Measurements from ENCODE around the gene UBE2E3. TPM values are rescaled to one million over a fixed set of nuclear protein-coding genes. Genes with fewer than 3 reads are reported as not detected.

Gene UBE2E3
- total and polyA plus RNA-seq, 5 donors from 2014 or later, result 12.4 to 31.9 (median 24.6) TPM

DNA sequence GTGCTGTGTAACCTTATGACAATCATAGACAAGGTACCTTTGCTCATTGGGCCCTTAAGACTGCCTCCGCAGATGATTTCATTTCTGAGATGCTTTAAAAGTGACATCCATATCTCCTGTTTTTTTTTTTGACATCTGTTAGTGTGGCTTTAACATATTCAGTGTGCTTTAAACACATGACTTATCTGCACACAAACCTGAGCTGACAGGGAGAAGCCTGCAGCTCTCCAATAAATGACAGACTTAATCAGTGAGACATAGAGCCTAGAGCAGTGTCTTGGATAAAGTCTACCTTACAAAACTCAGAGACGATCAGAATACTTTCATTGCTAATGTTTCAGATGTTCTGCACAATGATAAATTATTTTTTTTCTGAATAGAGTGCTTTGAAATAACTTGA is 130.7 kb downstream of the UBE2E3 start:
- Histone ChIP-seq H3K27ac (ENCODE audit: insufficient read depth, low read length, poor library complexity, severe bottlenecking) (no peak overlapping the region), H3K36me3 (ENCODE audit: control insufficient read depth, insufficient read depth, low read length) (no peaks in the 10 kb centered on the region), H3K27me3 (ENCODE audit: control insufficient read depth, insufficient read depth, low read length) (no peaks in the 10 kb centered on the region), H3K9me3 (ENCODE audit: control insufficient read depth in 2 of 2, low read length in 2 of 2) (no peaks in the 10 kb centered on the region), H3K4me3 (ENCODE audit: low read depth, low read length) (no peak overlapping the region), H3K4me1 (ENCODE audit: control insufficient read depth, insufficient read depth, low read length, poor library complexity, severe bottlenecking) (peaks cover 17% of the 10 kb centered on the region)
- Mint-ChIP-seq H3K9me3 (no peaks in the 10 kb centered on the region), H3K27me3 (no peaks in the 10 kb centered on the region), H3K4me3 (no peak overlapping the region), H3K36me3 (no peaks in the 10 kb centered on the region), H3K4me1 (peaks cover 5 to 26% (median 16%) of the 10 kb centered on the region in 4 donors), H3K27ac (no peak overlapping the region)
- ATAC-seq (ENCODE audit: low read depth in 2 of 2) (no peak), DNase-seq (no peak)

DNA sequence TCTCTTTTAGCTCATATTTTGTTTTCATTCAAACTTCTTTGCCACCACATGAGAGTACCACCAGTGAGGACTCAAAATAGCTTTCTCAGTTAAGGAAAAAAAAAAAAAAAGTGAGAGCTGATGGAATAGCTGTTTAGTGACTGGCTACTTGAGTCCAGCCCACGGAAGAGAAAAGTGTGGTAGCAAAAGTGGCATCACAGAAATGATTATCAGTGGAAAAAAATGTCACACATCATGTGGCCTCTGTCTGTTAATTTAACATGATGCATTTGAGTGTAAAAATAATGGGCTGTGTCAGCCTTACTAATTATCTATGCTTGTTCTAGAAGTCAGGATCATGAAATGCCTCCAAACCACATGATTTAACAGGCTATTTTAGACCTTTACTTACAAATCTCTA is 132.5 kb downstream of the UBE2E3 start:
- Mint-ChIP-seq H3K4me3 (no peak overlapping the region), H3K4me1 (peaks cover 0 to 16% (median 9%) of the 10 kb centered on the region in 4 donors), H3K36me3 (no peaks in the 10 kb centered on the region), H3K9me3 (no peaks in the 10 kb centered on the region), H3K27me3 (peaks cover 4% of the 10 kb centered on the region), H3K27ac (no peak overlapping the region)
- H3K27me3 ChIP-seq (ENCODE audit: control insufficient read depth, insufficient read depth, low read length), result no peaks in the 10 kb centered on the region
- DNase-seq (no peak), ATAC-seq (ENCODE audit: low read depth in 2 of 2) (no peak)
- H3K27ac ChIP-seq (ENCODE audit: insufficient read depth, low read length, poor library complexity, severe bottlenecking), result no peak overlapping the region
- H3K4me3 ChIP-seq (ENCODE audit: low read depth, low read length), result no peak overlapping the region
- H3K4me1 ChIP-seq (ENCODE audit: control insufficient read depth, insufficient read depth, low read length, poor library complexity, severe bottlenecking), result peaks cover 11% of the 10 kb centered on the region
- H3K9me3 ChIP-seq (ENCODE audit: control insufficient read depth in 2 of 2, low read length in 2 of 2), result no peaks in the 10 kb centered on the region
- H3K36me3 ChIP-seq (ENCODE audit: control insufficient read depth, insufficient read depth, low read length), result no peaks in the 10 kb centered on the region

Data from CD4-positive, CD25-positive, alpha-beta regulatory T cell (primary cell).